BJ (cell line): ENCODE data around the gene CD40. TPM values are rescaled to one million over a fixed set of nuclear protein-coding genes. Genes with fewer than 3 reads are reported as not detected.

Experiments used
- CTCF ChIA-PET: fragments of 350-600 bp; formaldehyde crosslinking; extraction: SDS; loops from one replicate; lab custom pipeline; 2021; ENCODE audit warnings: antibody characterized with exemption, inconsistent platforms; lab: Yijun Ruan, JAX
- POLR2A ChIA-PET: fragments of 300-600 bp; sonication (Branson Sonifier 250); formaldehyde crosslinking; extraction: SDS; loops from one replicate; lab custom pipeline; 2021; ENCODE audit warnings: antibody characterized with exemption; lab: Charles Lee
- DNase-seq: peaks from one replicate; pipeline ENCODE4 v3.0.0-alpha.2; 2011; ENCODE audit warnings: low read depth
- H3K27me3 ChIP-seq: 2 replicates; pipeline ENCODE4 v1.6.0; 2011; ENCODE audit warnings: low read length; ENCODE audit not compliant: control insufficient read depth, insufficient read depth
- H3K36me3 ChIP-seq: 2 replicates; pipeline ENCODE4 v1.5.1; 2011; ENCODE audit warnings: low read length; ENCODE audit not compliant: control insufficient read depth, insufficient read depth
- H3K4me3 ChIP-seq: 2 replicates; pipeline ENCODE4 v1.5.1; 2011; ENCODE audit warnings: low read depth, mild to moderate bottlenecking, control low read depth, low read length
- CTCF ChIP-seq: IDR thresholded peaks from 2 replicates; pipeline ENCODE4 v1.5.1; 2011; ENCODE audit warnings: low read depth, mild to moderate bottlenecking, control low read depth, inconsistent platforms, low read length, moderate library complexity; ENCODE audit not compliant: insufficient read depth
- polyA plus RNA-seq: library from polyadenylated mRNA; depleted of rRNA; stranded (reverse); fragments of >200 nt; gene quantifications from 2 replicates; pipeline ENCODE4 v1.2.3, GENCODE V29; 2011; rRNA removed

CD40 gene
- polyA plus RNA-seq, 1 experiment: 11.6 TPM

GRCh38 chr20:46176739-46177378 is 58.7 kb downstream of the CD40 start:
- DNase-seq: no peak
- TF ChIP-seq CTCF: no peak
- ChIA-PET CTCF (interaction anchor here (1.9 to 3.4 kb wide), 2 partner anchors 154 to 162 kb away, joined by 4 to 9 read pairs; no protein-coding TSS in a partner anchor), POLR2A (interaction anchor here (0.6 kb wide), 1 partner anchor 348 kb away, joined by 4 read pairs; no protein-coding TSS in a partner anchor)
- H3K4me3 ChIP-seq: no peak overlapping the region
- H3K36me3 ChIP-seq: no peaks in the 10 kb centered on the region
- peaks cover 19% of the 10 kb centered on the region for H3K27me3 ChIP-seq

- ChIA-PET CTCF (interaction anchor here (1.9 to 3.4 kb wide), 2 partner anchors 155 to 163 kb away, joined by 4 to 9 read pairs; no protein-coding TSS in a partner anchor), POLR2A (no interaction called here)
- Histone ChIP-seq H3K4me3 (no peak overlapping the region), H3K27me3 (peaks cover 23% of the 10 kb centered on the region), H3K36me3 (no peaks in the 10 kb centered on the region)
- DNase-seq: no peak
- TF ChIP-seq CTCF: no peak
Measured at GRCh38 chr20:46177768-46178167, 59.7 kb downstream of the CD40 start.

GRCh38 chr20:46178891-46179290 is 60.8 kb downstream of the CD40 start:
- POLR2A ChIA-PET: no interaction called here
- Histone ChIP-seq H3K4me3 (no peak overlapping the region), H3K36me3 (no peaks in the 10 kb centered on the region), H3K27me3 (peaks cover 18% of the 10 kb centered on the region)
- no peak for TF ChIP-seq CTCF
- no peak for DNase-seq
- CTCF ChIA-PET: interaction anchor here (1.1 kb wide), 1 partner anchor 10 kb away, joined by 3 read pairs; no protein-coding TSS in a partner anchor

Other genes starting within 250 kb of the CD40 start
- gene ZSWIM1, start 237.1 kb upstream of the CD40 start, polyA plus RNA-seq: 4.9 and 6.0 TPM in 2 replicates
- 0.59 and 0.66 TPM in 2 replicates for gene SPATA25, start 230.7 kb upstream of the CD40 start, polyA plus RNA-seq
- gene NEURL2, start 227.1 kb upstream of the CD40 start, polyA plus RNA-seq: 2.1 and 4.3 TPM in 2 replicates
- 286 and 408 TPM in 2 replicates for gene CTSA, start 227.0 kb upstream of the CD40 start, polyA plus RNA-seq
- gene PLTP, start 206.2 kb upstream of the CD40 start, polyA plus RNA-seq: 11.3 and 22.0 TPM in 2 replicates
- gene PCIF1, start 183.6 kb upstream of the CD40 start, polyA plus RNA-seq: 12.7 and 20.9 TPM in 2 replicates
- 4.5 and 9.9 TPM in 2 replicates for gene ZNF335, start 146.1 kb upstream of the CD40 start, polyA plus RNA-seq
- gene MMP9, start 109.4 kb upstream of the CD40 start, polyA plus RNA-seq: not detected in 2 replicates
- gene SLC12A5, start 89.1 kb upstream of the CD40 start, polyA plus RNA-seq: 0.61 and 0.70 TPM in 2 replicates
- gene NCOA5, start 28.4 kb upstream of the CD40 start, polyA plus RNA-seq: 19.0 and 19.9 TPM in 2 replicates
- not detected in 2 replicates for gene CDH22, start 190.2 kb downstream of the CD40 start, polyA plus RNA-seq